Measurements from ENCODE around the gene MESP1.
"Not testable (repeated sequence)": the region's sequence is repeated elsewhere in the genome, so short reads cannot be mapped to it uniquely, and the experiment has no call there.

The MESP1 gene

GRCh38 chr15:89750560-89751542 is at the start of gene MESP1:
MESP1 (minus strand) TSS chr15:89751249; CDS start chr15:89751231, 18 bp downstream.
- peak; percentile 80 for DNase-seq

- no peak for DNase-seq
Observed at GRCh38 chr15:89799918-89800498, 49.0 kb upstream of the MESP1 start.

GRCh38 chr15:89799011-89799911 is 48.2 kb upstream of the MESP1 start:
- no peak for DNase-seq

- DNase-seq: no peak
Observed at GRCh38 chr15:89797678-89798201, 46.7 kb upstream of the MESP1 start.

GRCh38 chr15:89795996-89796395 is 44.9 kb upstream of the MESP1 start:
- no peak for DNase-seq

GRCh38 chr15:89794627-89795241 is 43.7 kb upstream of the MESP1 start:
- no peak for DNase-seq

GRCh38 chr15:89792106-89792805 is 41.2 kb upstream of the MESP1 start:
- DNase-seq: no peak

- DNase-seq: no peak
Observed at GRCh38 chr15:89790661-89791060, 39.6 kb upstream of the MESP1 start.

- no peak for DNase-seq
Observed at GRCh38 chr15:89790206-89790605, 39.2 kb upstream of the MESP1 start.

GRCh38 chr15:89788585-89788984 is 37.5 kb upstream of the MESP1 start:
- DNase-seq: not testable (repeated sequence)

- no peak for DNase-seq
Observed at GRCh38 chr15:89787944-89788343, 36.9 kb upstream of the MESP1 start.

- DNase-seq: no peak
Observed at GRCh38 chr15:89785774-89786140, 34.7 kb upstream of the MESP1 start.

- DNase-seq: no peak
Observed at GRCh38 chr15:89785064-89785773, 34.2 kb upstream of the MESP1 start.

- no peak for DNase-seq
Observed at GRCh38 chr15:89784686-89784960, 33.6 kb upstream of the MESP1 start.

GRCh38 chr15:89783861-89784685 is 33.0 kb upstream of the MESP1 start:
- DNase-seq: no peak

GRCh38 chr15:89783111-89783860 is 32.2 kb upstream of the MESP1 start:
- no peak for DNase-seq

GRCh38 chr15:89782619-89782950 is 31.5 kb upstream of the MESP1 start:
- not testable (repeated sequence) for DNase-seq

- DNase-seq: no peak
Observed at GRCh38 chr15:89781891-89782618, 31.0 kb upstream of the MESP1 start.

GRCh38 chr15:89781055-89781454 is 30.0 kb upstream of the MESP1 start:
- DNase-seq: no peak

Data from stimulated activated naive CD4-positive, alpha-beta T cell treated with Interleukin-2 at 50 U/mL for 16 hours (primary cell).